B cell (primary cell): Measurements from ENCODE around the gene MMP11. TPM values are rescaled to one million over a fixed set of nuclear protein-coding genes. Genes with fewer than 3 reads are reported as not detected.

ENCODE experiments used
- ATAC-seq: fragments of 200-7000 bp; cut with Tn5 transposase; one replicate; pipeline ENCODE4 v1.10.0; 2021; ENCODE audit warnings: low read depth, mild to moderate bottlenecking, moderate number of reproducible peaks, moderate library complexity
- CTCF ChIA-PET: fragments of 350-600 bp; sonication (Branson Sonifier 250); formaldehyde crosslinking; loops from one replicate; lab custom pipeline; 2021; ENCODE audit warnings: antibody characterized with exemption, inconsistent platforms; lab: Charles Lee
- POLR2A ChIA-PET: fragments of 350-600 bp; sonication (Branson Sonifier 250); formaldehyde crosslinking; loops from one replicate; lab custom pipeline; 2021; ENCODE audit warnings: antibody characterized with exemption; lab: Charles Lee
- DNase-seq: peaks from one replicate; pipeline ENCODE4 v3.0.0; 2013
- H2AFZ ChIP-seq: 2 replicates; pipeline ENCODE4 v1.6.1; 2012; ENCODE audit warnings: mild to moderate bottlenecking, low read depth, low read length; ENCODE audit not compliant: insufficient read depth, poor library complexity, severe bottlenecking
- H3K27ac ChIP-seq, 2 donors: 1 replicate in 1 of 2; 2 replicates in 1 of 2; pipeline ENCODE4 v1.5.1; 2012 to 2013; ENCODE audit warnings: low read length in 2 of 2, mild to moderate bottlenecking in 2 of 2, moderate library complexity in 1 of 2
- H3K27me3 ChIP-seq, 4 experiments: fragments of 200-600 bp in 1 of 4; sonication (generic) in 1 of 4; replicated peaks in 1 of 4; 1 replicate in 2 of 4; 2 replicates in 2 of 4; pipeline versions ENCODE4 v1.6.1 to v1.7.0; 2013 to 2016; ENCODE audit warnings: low read length in 3 of 4, mild to moderate bottlenecking in 2 of 4, mixed read lengths in 1 of 4, moderate library complexity in 1 of 4; ENCODE audit not compliant: insufficient read depth in 4 of 4, control insufficient read depth in 3 of 4; ENCODE audit errors: control extremely low read depth in 1 of 4
- H3K36me3 ChIP-seq, 2 experiments: replicated peaks in 1 of 2; 1 replicate in 1 of 2; 2 replicates in 1 of 2; pipeline versions ENCODE4 v1.6.1 to v1.7.1; 2013; ENCODE audit warnings: low read length in 1 of 2; ENCODE audit not compliant: insufficient read depth in 2 of 2, control insufficient read depth in 1 of 2; ENCODE audit errors: control extremely low read depth in 1 of 2, extremely low read depth in 1 of 2
- H3K4me1 ChIP-seq, 2 donors: fragments of 200-600 bp in 1 of 2; sonication (generic) in 1 of 2; 1 replicate in 1 of 2; 2 replicates in 1 of 2; pipeline versions ENCODE4 v1.5.1 to v1.6.1; 2013 to 2017; ENCODE audit warnings: low read length in 2 of 2; ENCODE audit not compliant: control insufficient read depth in 2 of 2, insufficient read depth in 2 of 2
- H3K4me2 ChIP-seq: replicated peaks from 2 replicates; pipeline ENCODE3; 2012; ENCODE audit warnings: mild to moderate bottlenecking, low read depth, low read length; ENCODE audit not compliant: poor library complexity, severe bottlenecking
- H3K4me3 ChIP-seq, 5 experiments: fragments of 200-600 bp in 1 of 5; sonication (generic) in 1 of 5; 1 replicate in 3 of 5; 2 replicates in 2 of 5; pipeline versions ENCODE4 v1.5.1 to v1.7.0; 2011 to 2016; ENCODE audit warnings: low read length in 4 of 5, mild to moderate bottlenecking in 4 of 5, low read depth in 2 of 5, control low read depth in 1 of 5, moderate library complexity in 1 of 5; ENCODE audit not compliant: insufficient read depth in 1 of 5; ENCODE audit errors: control extremely low read depth in 1 of 5, extremely low read depth in 1 of 5
- H3K79me2 ChIP-seq: fragments of 200-600 bp; sonication (generic); one replicate; pipeline ENCODE4 v1.6.0; 2016; ENCODE audit warnings: low read length; ENCODE audit not compliant: control insufficient read depth, insufficient read depth
- H3K9ac ChIP-seq: fragments of 200-600 bp; sonication (generic); 2 replicates; pipeline ENCODE4 v1.6.1; 2017; ENCODE audit warnings: mild to moderate bottlenecking, low read length, moderate library complexity
- H3K9me3 ChIP-seq, 3 donors: one replicate each; pipeline versions ENCODE4 v1.6.1 to v1.7.1; 2013; ENCODE audit warnings: low read length in 2 of 3; ENCODE audit not compliant: control insufficient read depth in 2 of 3, insufficient read depth in 1 of 3; ENCODE audit errors: control extremely low read depth in 1 of 3
- H4K20me1 ChIP-seq: 2 replicates; pipeline ENCODE4 v1.6.0; 2012; ENCODE audit warnings: mild to moderate bottlenecking, low read length; ENCODE audit not compliant: insufficient read depth, control insufficient read depth, poor library complexity, severe bottlenecking
- H3K27ac Mint-ChIP-seq: one replicate; pipeline ENCODE4 v1.8.0; 2021; ENCODE audit warnings: mixed read lengths
- H3K27me3 Mint-ChIP-seq: one replicate; pipeline ENCODE4 v1.8.0; 2021; ENCODE audit warnings: mixed read lengths
- H3K4me1 Mint-ChIP-seq: one replicate; pipeline ENCODE4 v1.8.0; 2021; ENCODE audit warnings: mixed read lengths
- H3K4me3 Mint-ChIP-seq: one replicate; pipeline ENCODE4 v1.8.0; 2021; ENCODE audit warnings: mixed read lengths
- H3K9me3 Mint-ChIP-seq: one replicate; pipeline ENCODE4 v1.8.0; 2022; ENCODE audit warnings: mixed read lengths; ENCODE audit not compliant: insufficient read depth
- CTCF ChIP-seq: fragments of 200-600 bp; IDR thresholded peaks from one replicate; pipeline ENCODE4 v1.8.0; 2022; ENCODE audit warnings: antibody characterized with exemption, mild to moderate bottlenecking
- EZH2 ChIP-seq: IDR thresholded peaks from 2 replicates; pipeline ENCODE4 v1.6.1; 2012; ENCODE audit warnings: borderline replicate concordance, low read depth, mild to moderate bottlenecking, moderate library complexity, low read length; ENCODE audit not compliant: insufficient read depth, poor library complexity, severe bottlenecking
- WGBS: methylation state at CpG from one replicate; pipeline ENCODE4 v1.1.5; 2013; ENCODE audit warnings: missing lambda C conversion rate; ENCODE audit not compliant: insufficient coverage; 5-methylcytosine and 5-hydroxymethylcytosine counted together
- intact Hi-C: fragments of 100-400 bp; cut with micrococcal nuclease; formaldehyde crosslinking; loops from one replicate; pipeline ENCODE4 v1.10.0; 2022
- polyA plus RNA-seq: library from polyadenylated mRNA; depleted of rRNA; stranded (reverse); fragments of >200 nt; gene quantifications from 2 replicates; pipeline ENCODE4 v1.2.3, GENCODE V29; 2012
- total RNA-seq, 2 donors: library from RNA; stranded (reverse); fragments of 120-200 nt in 1 of 2; gene quantifications; 1 replicate in 1 of 2; 2 replicates in 1 of 2; pipeline versions ENCODE4 v1.2.3 to v1.2.4, GENCODE V29; 2013 to 2022

The MMP11 gene
- total and polyA plus RNA-seq, 2 donors (not counting 1 experiment from before 2014, with no cell fraction given): 11.6 to 19.0 TPM

GRCh38 chr22:23744485-23744884 lies 28.2 kb upstream of the MMP11 start:
- intact Hi-C loops: no loop called here
- CTCF ChIA-PET: interaction anchor here (1.0 to 1.7 kb wide), 5 partner anchors 8 to 105 kb away, joined by 3 to 6 read pairs (median 3); no protein-coding TSS in a partner anchor
- 96% methylated on average over 12 of the region's 14 CpGs for WGBS

More at GRCh38 chr22:23744485-23744884, 28.2 kb upstream of the MMP11 start:
- DNase-seq (no peak), ATAC-seq (no peak)
- POLR2A ChIA-PET: no interaction called here
- Mint-ChIP-seq H3K4me1 (peaks cover 2% of the 10 kb centered on the region), H3K4me3 (no peak overlapping the region), H3K9me3 (no peaks in the 10 kb centered on the region), H3K27me3 (no peaks in the 10 kb centered on the region), H3K27ac (no peak overlapping the region)
- Histone ChIP-seq H3K27me3 (no peaks in the 10 kb centered on the region), H3K9ac (no peak overlapping the region), H3K4me1 (no peaks in the 10 kb centered on the region), H3K79me2 (peaks cover 15% of the 10 kb centered on the region), H3K4me2 (no peak overlapping the region), H3K36me3 (peaks cover 5 to 30% of the 10 kb centered on the region in 2 experiments), H3K9me3 (peaks cover 0 to 13% (median 0%) of the 10 kb centered on the region in 3 donors), H3K27ac (no peak overlapping the region), H2AFZ (no peak overlapping the region), H3K4me3 (no peak overlapping the region), H4K20me1 (no peaks in the 10 kb centered on the region)
- TF ChIP-seq EZH2 (no peak), CTCF (no peak)
